GM21367 (cell line): ENCODE data around the gene MAP4K3.
"Not testable (repeated sequence)": the region's sequence is repeated elsewhere in the genome, so short reads cannot be mapped to it uniquely, and the experiment has no call there.

Experiments used
- ATAC-seq: cut with Tn5 transposase; IDR thresholded peaks from one replicate; pipeline ENCODE4 v1.9.1; 2021; ENCODE audit not compliant: unreplicated experiment

MAP4K3 gene

DNA sequence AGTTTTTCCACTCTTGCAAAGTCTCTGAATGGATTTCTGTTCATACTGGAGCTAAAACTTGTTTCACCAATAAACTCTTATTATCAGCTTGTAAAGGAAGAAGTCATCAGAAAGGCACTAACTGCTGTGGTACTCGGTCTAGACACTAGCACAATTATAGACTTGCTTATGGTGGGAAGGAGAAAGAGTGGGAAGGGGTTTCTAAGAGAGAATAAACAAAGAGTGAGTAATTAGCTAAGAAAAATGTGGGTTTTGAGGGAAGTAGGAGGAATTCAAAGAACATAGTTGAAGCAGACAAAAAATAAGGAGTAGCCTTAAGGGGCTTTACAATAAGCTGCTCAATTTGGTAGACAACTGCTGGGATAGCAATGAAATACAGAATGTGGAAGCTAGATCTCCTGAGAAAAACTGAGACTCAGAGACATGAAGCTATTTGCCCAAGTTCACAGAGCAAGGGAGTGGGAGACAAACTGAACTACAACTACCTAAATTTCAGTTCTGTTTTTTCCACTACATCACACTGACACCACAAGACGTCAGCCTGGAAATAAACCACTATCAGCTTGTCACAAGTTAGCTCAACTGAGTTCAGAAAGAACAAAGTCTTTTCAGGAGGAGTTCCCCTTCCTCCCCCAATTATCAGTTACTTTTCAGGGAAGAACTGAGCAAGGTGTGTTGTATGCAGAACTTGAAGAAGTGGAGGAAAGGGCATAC lies 59.7 kb downstream of the MAP4K3 start:
- peak; percentile 91 for ATAC-seq

GRCh38 chr2:39375917-39376316 lies 61.2 kb downstream of the MAP4K3 start:
- no peak for ATAC-seq

DNA sequence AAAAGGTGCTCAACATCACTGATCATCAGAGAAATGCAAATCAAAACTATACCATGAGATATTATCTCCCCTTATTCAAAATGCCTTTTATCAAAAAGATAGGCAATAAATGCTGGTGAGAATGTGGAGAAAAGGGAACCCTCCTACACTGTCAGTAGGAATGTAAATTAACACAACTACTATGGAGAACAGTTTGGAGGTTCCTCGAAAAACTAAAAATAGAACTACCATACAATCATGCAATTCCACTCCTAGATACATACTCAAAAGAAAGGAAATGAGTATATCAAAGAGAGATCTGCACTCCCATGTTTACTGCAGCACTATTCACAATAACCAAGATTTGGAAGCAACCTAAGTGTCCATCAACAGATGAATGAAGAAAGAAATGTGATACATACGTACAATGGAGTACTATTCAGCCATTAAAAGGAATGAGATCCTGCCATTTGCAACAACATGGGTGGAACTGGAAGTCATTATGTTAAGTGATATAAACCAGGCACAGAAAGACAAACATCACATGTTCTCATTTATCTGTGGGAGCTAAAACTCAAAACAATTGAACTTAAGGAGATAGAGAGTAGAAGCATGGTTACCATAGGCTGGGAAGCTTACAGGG lies 63.8 kb downstream of the MAP4K3 start:
- no peak for ATAC-seq

- ATAC-seq = no peak
These were observed 67.0 kb downstream of the MAP4K3 start for GRCh38 chr2:39370101-39370500.

- ATAC-seq = no peak
These were observed 68.2 kb downstream of the MAP4K3 start for GRCh38 chr2:39368846-39369245.

DNA sequence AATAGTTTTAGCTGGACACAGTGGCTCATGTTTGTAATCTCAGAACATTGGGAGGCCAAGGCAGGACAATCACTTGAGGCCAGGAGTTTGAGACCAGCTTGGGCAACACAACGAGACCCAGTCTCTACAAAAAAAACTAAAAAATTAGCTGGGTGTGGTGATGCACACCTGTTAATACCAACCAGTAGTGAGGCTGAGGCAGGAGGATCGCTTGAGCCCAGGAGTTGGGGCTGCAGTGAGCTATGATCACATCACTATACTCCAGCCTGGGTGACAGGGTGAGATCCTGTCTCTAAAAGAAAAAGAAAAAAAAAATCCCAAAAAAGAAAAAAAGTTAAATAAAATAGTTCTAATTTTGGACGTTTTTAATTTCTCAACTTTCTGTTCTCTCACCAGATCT lies 68.7 kb downstream of the MAP4K3 start:
- ATAC-seq = no peak

DNA sequence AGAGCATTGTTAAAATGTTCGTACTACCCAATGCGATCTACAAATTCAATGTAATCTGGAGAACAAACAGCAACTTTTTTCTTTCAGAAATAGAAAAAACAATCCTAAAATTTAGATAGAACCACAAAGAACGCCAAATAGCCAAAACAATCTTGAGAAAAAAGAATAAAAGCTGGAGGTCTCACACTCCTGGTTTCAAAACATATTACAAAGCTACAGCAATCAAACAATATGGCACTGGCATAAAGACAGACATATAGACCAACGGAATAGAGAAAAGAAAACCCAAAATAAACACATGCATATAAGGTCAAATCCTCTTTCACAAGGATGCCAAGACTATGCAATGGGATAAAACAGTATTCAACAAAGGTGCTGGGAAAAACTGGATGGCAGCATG lies 74.5 kb downstream of the MAP4K3 start:
- ATAC-seq = no peak

GRCh38 chr2:39361511-39361910 lies 75.6 kb downstream of the MAP4K3 start:
- ATAC-seq = no peak

DNA sequence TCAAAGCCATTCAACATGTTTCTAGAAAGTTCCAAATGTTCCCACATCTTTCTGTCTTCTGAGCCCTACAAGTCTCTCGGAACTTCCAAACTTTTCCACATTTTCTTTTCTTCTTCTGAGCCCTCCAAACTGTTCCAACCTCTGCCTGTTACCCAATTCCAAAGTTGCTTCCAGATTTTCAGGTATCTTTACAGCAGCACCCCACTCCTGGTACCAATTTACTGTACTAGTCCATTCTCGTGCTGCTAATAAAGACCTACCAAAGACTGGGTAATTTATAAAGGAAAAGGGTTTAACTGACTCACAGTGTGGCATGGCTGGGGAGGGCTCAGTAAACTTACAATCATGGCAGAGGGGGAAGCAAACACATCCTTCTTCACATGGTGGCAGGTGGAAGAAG lies 76.7 kb downstream of the MAP4K3 start:
- not testable (repeated sequence) for ATAC-seq

- no peak for ATAC-seq
These were observed 77.5 kb downstream of the MAP4K3 start for GRCh38 chr2:39359453-39360038.

GRCh38 chr2:39356922-39357639 lies 80.0 kb downstream of the MAP4K3 start:
- no peak for ATAC-seq

GRCh38 chr2:39350658-39351057 lies 86.4 kb downstream of the MAP4K3 start:
- no peak for ATAC-seq

DNA sequence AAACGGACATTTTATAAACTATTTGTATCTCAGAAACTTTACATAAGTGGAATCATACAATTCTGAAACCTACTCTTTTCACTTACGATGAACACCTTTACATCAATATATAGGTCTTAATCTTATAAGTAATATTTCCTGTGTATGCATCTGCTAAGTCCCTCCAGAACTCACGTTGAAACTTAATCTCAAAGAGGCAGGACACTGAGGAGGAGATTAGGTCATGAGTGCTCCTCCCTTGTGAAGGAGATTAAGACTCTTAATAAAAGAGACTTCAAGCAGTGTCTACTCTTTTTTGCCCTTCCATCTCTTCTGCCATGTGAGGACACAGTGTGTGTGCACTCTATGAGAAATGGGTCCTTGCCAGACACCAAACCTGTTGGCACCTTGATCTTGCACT lies 98.6 kb downstream of the MAP4K3 start:
- ATAC-seq = no peak

DNA sequence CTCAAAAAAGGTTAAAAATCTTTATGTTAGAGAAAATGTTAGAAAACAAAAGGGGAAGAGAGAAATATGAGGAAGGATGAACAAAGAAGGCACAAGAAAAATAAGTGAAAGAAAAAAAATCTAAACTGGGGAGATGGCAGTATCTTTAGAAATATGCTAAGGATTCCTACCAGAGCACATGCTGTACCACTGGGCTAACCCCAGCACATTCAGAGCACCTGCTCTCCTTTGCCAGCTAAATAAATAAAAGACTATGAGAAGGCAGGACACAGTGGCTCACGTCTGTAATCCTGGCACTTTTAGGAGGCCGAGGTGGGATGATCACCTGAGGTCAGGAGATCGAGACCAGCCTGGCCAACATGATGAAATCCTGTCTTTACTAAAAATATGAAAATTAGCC lies 101.2 kb downstream of the MAP4K3 start:
- ATAC-seq = no peak

- no peak for ATAC-seq
These were observed 102.1 kb downstream of the MAP4K3 start for GRCh38 chr2:39334978-39335377.

DNA sequence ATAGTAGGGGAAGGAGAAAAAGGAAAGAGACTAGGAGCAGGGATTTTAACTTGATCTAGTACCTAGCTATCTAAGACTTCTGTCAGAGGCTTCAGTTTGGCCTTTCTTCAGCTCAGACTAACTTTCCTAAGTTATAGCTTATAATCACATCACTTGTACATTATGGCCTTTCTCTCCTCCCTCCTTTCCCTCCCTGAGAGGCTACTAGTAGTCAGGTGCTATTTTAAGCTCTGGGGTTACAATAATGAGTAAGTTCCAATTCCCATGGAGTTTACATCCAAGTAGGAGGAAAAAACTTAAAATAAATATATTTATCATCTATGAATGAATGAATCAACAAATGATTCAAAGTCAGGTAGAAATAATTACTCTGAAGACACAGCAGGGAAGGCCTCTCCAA lies 102.6 kb downstream of the MAP4K3 start:
- no peak for ATAC-seq

- no peak for ATAC-seq
These were observed 110.4 kb downstream of the MAP4K3 start for GRCh38 chr2:39326644-39327043.

GRCh38 chr2:39325966-39326365 lies 111.1 kb downstream of the MAP4K3 start:
- no peak for ATAC-seq

- ATAC-seq = not testable (repeated sequence)
These were observed 115.7 kb downstream of the MAP4K3 start for GRCh38 chr2:39321056-39322035.

DNA sequence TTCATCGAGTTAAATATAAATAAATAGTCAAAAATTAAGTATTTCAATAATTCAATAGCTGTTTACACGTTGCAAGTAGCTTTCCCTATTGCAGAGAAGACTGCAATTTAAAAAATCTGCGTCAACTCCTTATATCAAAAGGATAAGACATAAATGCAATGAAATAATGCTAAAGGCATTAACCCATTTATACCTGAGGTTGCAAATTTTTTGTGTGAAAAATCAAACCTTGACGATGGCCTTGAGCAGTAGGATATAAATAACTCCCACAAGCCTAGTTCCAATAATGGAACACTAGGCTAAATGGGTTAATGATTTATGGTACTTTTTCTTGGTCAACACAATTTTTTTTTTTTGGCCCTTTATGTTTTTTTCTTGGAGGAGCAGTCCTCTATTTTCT lies 116.9 kb downstream of the MAP4K3 start:
- no peak for ATAC-seq

- no peak for ATAC-seq
These were observed 123.5 kb downstream of the MAP4K3 start for GRCh38 chr2:39313575-39313974.
